ENCODE measurements around the gene ZC3H18.
"Not testable (repeated sequence)": the region's sequence is repeated elsewhere in the genome, so short reads cannot be mapped to it uniquely, and the experiment has no call there.

The ZC3H18 gene

DNA sequence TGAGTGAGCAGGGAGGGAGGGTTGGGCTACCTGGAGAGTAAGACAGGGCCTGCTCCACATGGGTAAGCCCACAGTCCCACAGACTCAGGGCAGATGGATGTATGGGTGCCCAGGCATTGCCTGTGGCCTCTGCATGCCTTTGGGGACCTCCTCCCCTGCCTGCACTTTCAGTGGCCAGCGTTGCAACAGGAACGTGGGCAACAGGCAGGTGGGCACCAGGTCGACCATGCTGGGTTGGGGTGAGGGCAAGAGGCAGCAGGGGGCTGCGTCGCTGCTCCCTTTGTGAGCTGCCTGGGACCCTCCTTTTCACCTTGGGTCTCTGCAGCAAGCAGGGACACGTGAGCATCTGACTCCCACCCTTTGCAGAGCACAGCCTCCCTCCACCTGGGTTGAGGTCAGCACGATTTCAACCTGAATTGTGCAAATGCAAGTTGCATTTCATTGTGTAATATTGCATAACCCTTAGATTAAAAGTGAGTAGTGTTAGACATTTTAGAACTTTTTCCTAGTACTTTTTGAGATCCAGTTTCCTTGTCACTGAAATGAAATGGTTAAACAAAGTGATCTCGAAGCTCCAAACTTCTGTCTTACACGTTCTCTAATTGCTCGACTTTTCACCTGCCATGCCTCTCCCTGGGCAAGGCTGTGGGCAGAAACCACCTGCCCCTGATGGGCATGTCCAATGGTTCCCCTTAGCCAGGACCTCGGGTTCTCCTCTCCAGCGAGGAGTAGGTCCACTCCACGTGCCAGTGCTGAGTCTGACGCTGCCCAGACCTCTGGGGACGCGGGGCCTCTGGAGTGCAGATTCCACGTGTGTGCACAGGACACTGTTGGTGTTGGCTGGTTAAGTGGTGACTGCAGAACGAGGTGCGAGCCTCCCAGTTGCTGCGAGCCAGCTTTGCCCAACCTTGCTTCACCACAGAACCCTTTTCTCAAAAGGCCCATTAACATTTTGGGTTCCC, 35.3 kb downstream of the ZC3H18 start:
- DNase-seq (ENCODE audit: low spot score) = no peak

DNA sequence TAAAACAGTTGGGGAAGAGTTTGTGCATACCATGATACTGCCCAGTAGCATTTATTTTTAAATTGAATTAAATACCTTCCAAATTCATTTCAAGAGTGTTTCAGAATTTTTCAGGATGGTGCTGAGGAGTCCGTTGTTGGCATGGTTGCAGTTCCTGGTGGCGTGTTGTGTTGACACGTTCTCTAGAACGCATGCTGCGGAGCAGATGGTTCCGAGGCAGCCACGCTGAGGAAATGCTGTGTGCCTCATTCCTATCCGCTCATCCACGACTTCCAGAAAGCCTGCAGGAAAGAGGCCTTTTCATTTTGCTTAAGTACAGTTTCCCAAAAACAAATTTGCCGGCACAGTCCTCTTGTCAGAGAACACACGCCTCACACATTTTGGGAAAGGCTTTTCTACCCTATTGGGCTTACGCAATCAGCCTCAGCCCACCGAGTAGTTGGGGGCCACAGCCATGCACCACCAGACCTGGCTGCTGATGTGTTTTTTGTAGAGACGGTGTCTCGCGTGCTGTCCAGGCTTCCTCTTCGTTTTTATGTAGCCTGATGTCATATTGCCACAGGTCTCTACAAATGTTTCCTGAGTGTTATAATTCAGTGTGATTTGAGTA, 36.0 kb downstream of the ZC3H18 start:
- DNase-seq (ENCODE audit: low spot score) = no peak

DNA sequence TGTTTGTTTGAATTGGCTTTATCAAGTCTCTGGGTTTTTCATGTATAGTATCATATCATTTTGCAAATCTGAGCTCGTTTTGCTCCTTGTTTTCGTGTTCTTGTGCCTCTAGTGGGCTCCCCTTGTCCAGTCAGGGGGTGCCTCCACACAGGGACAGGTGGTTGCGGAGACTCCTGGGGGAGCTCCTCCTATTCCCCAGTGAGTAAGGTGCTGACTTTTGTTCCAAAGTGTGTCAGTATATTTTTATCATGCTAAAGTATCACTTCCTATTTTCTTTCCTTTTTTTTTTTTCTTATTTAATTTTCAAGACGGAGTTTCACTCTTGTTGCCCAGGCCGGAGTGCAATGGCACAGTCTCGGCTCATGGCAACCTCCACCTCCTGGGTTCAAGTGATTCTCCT, 37.9 kb downstream of the ZC3H18 start:
- DNase-seq (ENCODE audit: low spot score) = no peak

DNA sequence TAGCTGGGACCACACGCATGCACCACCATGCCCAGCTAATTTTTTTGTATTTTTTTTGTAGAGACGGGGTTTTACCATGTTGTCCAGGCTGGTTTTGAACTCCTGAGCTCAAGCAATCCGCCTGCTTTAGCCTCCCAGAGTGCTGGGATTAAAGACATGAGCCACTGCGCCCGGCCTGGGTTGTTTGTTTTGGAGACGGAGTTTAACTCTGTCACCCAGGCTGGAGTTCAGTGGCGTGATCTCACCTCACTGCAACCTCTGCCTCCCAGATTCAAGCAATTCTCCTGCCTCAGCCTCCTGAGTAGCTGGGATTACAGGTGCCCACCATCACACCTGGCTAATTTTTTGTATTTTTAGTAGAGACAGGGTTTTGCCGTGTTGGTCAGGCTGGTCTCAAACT, 39.2 kb downstream of the ZC3H18 start:
- DNase-seq (ENCODE audit: low spot score) = not testable (repeated sequence)

DNA sequence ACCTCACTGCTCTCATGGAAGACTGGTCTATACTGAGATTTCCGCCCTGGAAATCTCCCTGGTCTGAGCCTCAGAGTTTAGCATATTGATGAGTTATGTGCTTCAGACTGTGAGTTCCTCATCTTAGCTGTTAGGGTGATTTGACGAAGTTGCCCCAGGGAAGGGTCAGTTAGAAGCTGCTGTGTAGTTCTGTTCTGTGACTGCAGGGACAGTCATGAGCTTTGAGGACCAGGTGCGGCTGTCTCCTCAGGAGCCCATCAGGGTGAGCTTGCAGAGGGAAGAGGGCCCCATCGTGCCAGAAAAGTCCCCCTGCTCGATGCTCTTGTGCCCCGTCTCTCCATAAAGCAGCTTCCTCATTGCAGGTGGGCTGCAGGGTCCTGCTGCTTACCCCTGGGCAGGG, 39.9 kb downstream of the ZC3H18 start:
- no peak for DNase-seq (ENCODE audit: low spot score)

DNA sequence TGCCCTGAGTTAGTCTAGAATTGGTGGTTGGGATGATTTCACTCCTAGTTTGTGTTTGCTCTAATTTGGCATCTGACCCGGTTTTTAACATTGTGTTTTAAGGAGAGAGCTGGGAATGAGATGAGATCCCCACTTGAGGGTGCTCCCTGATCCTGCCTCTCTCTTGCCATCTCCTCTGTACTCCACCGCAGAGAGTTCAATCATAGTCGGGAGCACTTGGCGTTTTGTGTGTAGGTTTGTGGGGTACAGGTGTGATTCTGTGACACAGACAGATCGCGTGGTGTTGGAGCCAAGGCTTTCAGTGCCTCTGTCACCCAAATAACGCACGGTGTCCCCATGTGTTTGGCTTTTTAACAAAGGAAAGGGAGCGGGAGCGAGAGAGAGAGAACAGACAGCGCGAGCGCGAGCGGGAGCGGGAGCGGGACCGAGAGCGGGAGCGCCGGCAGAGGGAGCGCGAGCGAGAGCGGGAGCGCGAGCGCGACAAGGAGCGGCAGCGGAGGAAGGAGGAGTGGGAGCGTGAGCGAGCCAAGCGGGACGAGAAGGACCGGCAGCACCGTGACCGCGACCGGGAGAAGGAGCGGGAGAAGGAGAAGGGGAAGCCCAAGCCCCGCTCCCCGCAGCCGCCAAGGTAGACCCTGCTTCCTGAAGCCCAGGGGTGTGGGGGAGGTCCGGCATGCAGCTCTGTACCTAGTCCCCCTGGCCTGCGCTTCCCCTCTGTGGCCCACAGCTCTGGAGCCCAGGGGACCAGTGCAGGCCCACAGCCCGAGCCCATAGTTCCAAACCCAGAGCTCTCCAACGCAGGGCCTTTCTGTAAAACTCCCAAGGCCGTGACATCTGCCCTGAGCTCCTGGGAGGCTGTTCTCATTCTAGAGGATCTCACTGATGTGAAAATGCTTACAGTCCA, 41.0 kb downstream of the ZC3H18 start:
- DNase-seq (ENCODE audit: low spot score) = no peak

DNA sequence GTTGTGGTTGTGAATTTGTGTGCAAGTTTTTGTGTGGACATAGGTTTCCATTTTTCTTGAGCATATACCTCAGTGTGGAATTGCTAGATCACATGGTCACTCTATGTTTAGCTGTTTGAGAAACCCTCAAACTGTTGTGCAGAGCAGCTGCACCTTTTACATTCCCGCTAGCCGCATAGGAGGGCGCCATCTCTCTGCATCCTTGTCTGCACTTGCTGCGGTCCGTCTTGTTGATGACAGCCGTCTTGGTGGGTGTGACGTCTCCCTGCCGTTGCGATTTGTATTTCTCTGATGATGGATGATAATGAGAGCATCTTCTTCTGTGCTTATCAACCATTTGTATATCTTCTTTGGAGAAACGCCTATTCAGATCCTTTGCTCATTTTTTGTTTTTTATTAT, 43.1 kb downstream of the ZC3H18 start:
- no peak for DNase-seq (ENCODE audit: low spot score)

DNA sequence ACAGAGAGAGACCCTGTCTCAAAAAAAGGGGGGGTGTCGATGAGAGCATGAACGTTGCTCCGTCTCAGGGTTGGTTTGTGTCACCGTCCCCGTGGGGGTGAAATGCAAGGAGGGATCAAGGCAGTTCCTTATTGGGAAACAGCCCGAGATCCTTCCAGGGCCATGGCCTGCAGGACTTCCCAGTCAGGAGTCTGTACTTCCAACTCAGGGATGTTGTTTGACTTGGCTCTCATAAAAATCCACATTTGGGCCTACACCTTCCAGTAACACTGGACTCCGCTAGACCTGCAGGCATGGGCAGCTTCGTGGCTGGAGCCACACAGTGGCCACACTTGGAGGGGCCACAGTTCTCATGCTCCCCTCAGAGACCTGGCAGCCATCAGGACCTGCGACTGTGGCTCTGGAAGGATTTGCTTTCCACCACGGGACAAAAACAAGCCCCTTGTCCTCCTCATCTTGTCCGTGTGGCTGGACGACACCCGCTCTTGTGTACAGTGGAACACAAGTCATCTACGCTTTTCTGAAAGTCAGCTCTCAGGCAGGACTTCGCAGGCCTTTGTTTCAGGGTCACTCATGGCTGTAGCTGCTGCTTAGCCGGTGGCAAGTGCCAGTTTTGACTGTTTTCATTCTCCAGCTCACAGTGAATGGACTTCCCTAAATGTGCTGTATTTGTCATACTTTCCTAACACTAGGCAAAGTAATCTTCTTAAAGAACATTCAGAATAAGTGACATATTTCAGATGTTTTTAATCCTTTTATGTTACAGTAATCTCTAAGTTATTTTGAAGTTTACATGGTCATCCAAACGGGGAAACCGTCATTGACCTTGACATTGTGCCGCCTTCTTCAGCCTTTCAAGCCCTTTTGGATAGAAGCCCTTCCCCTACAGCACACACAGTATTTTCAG, 44.0 kb downstream of the ZC3H18 start:
- no peak for DNase-seq (ENCODE audit: low spot score)

DNA sequence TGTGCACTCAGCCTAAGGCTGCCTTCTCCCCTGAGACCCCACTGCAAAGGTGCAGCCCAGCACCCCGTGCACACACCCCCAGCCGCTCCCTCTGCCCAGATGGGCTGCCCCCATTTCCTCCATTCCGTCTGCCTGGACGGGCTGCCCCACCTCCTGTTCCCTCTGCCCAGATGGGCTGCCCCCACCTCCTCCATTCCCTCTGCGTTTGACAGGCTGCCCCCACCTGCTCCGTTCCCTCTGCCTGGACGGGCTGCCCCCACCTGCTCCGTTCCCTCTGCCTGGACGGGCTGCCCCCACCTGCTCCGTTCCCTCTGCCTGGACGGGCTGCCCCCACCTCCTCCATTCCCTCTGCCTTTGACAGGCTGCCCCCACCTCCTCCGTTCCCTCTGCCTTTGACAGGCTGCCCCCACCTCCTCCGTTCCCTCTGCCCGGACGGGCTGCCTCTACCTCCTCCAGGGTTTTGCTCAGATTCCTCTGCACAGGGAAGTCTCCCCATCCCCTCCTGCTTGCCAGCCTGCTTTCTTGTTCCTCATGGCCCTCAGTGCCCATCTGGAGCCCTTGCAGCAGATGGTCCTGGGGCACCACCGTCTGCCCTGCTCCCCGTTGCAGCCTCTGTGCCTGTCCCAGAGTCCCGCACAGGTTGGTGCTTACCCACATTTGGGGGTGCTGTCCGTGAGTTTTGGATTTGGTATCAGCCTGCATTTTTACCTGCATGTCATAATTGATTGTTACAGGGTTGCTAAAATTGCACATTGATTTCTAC, 44.8 kb downstream of the ZC3H18 start:
- no peak for DNase-seq (ENCODE audit: low spot score)

DNA sequence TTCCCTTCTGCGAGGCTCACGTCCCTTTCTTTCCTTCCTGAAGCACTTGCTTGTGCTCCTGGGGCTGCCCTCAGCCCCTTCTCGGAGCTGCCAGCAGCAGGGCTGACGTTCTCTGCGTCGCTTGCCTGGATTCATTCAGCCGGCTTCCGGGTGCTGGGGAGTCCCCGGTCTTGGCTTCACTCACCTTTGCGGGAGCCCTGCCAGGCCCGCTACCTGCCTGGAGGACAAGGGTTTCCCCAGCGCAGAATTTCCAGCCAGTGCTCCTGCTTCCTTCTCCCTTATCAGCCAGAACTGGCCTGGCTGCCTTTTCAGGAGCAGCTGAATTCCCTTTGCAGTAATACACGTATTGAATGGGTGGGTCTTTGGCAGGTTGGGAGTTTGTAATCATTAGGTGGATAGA, 46.1 kb downstream of the ZC3H18 start:
- no peak for DNase-seq (ENCODE audit: low spot score)

DNA sequence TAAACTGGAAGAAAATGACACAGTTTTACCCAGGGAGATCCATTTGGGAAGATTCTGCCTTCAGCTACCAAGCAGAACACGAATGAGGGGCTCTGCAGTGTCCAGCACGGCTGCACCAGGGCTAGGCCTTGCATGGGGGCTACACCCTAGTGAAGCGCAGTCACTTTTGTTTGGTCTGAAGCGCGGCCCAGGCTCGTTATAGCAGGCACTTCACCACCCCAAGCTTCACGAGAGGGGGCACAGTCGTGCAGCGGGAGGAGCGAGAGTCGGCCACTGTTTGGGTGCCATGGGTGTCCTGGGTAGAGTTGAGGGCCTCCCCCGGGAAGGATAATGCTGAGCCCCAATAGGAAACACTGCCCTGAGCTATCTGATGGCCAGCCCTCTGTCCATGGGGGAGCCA, 46.5 kb downstream of the ZC3H18 start:
- no peak for DNase-seq (ENCODE audit: low spot score)

DNA sequence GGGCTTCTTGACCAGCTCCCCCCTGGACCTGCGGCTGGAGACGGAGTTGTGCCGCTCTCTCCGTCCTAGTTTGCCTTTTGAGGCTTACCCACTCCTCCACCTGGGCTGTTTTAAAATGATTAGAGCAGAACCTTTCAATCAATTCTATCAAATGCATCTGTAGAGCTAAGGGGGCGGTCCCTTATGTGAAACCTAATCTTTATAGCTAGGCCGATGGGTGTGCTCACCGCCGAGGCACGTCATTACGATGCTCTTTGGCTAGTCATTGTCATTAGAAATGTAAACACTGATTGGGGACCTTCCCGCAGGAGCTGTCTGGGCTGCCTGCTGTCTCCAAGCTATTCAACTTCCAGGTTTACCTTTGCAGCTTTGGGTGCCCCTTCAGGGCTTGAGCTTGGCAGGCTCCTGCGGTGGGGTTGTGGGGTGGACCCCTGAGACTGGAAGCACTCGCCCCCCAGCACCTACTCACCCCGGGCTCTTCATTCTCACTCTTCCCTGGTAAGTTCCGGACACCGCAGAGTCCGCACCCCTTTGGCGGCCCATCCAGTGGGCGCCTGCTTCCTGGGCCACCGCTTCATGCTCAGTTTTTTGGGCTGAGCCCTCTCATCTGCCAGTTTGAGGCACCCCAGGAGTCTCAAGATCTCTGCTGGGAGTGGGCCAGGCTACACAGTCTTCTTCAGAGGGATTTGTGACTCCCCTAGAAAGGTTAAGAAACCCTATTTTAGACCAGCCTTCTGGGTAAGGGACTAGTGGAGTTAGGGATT, 47.2 kb downstream of the ZC3H18 start:
- no peak for DNase-seq (ENCODE audit: low spot score)

DNA sequence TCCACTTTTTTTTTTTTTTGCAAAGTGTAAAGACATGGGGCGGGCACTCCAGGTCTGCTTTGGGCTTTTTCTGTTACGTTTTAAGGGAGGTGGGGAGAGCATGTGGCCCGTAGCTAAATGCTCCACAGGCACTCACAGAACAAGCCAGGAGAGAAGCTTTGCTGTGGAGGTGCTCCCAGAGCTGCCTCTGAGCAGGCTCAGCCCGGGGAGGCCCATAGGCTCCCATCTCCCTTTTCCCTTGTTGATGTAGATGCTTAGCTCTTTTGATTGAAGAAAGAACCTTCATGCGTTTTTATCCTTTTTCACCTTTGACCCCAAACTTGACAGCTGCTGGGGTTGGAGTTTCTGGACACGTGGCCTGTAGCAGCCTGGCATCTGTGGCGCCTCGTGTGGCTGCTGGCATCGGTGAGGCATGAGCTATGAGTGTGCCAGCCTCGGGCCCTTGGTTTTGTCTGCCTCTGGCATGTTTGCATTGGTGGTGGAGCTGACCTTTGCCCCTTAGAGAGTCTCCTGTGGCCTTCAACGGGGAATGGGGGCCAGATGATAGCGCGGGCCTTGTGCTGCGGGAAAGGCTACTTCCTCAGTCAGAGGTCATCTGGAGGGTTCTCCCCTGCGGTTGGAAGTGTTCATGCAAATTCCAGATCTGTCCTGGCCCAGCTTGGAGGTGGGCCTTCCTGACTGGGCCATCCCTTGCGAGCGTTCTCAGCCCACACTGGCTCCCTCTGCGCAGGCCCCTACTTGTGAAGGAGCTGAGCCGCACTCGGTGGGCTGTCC, 48.2 kb downstream of the ZC3H18 start:
- DNase-seq (ENCODE audit: low spot score) = no peak

DNA sequence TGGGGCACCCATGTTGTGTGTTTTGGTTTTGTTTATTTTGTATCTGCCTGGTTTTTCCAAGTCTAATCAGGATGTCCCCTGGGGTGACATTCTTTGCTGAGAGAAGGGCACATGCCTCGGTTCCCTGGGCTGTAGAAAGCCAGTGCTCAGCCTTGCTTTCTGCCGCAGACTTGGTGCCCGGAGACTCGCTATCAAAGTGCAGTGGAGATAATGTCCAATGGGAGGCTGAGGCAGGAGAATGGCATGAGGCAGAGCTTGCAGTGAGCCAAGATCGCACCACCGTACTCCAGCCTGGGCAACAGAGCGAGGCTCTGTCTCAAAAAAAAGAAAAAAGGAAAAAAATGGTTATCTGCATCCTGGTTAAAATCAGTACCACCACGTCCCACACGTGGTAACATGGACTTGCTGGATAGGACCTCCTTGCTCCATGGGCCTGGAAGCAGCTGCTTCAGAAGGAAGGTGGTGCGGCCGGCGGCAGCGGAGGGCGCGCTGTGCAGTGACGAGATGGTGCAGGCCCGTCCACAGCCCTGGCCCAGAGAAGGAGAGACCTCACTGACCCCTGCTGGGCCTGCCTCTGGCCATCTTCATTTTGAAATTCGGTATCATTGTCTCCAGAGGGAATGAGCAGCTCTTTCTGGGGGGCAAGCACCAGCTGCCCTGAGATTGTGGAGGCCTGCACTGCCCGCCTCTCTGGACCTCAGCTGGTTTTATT, 48.9 kb downstream of the ZC3H18 start:
- DNase-seq (ENCODE audit: low spot score) = no peak

DNA sequence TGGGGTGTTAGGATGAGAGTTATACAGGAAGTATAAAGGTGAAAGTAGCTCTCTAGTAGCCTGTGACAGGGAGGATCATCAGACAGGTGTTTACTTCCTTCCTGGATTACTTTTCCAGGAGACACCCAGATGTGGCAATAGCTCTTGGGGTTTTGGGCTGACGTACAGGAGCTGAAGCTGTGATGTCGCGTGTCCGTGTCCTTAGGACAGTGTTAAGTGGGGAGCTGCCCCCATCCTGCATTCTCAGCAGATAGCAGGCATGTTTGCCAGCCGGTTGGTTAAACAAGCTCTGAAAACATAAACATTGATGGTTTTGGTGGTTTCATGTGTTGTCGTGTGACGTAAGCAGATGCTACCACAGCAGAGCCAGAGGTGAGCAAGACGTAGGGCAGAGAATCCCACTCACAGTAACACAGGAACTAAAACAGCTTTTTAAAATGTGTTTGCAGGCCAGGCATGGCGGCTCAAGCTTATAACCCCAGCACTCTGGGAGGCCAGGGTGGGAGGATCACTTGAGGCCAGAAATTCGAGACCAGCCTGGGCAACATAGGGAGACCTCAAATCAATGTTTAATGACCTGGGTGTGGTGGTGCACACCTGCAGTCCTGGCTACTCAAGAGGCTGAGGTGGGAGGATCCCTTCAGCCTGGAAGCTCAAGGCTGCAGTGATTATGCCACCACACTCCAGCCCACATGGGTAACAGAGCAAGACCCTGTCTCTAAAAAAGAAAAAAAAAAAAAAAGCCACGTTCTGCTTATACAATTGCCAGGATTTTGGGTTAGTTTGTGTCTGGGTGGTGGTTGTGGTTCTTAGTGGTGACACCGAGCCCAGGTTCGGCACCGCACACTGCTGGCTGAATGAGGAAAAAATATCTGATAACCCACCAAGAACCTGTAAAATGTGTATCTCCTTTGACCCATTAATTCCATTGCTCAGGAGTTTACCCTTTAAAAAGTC, 49.9 kb downstream of the ZC3H18 start:
- no peak for DNase-seq (ENCODE audit: low spot score)

DNA sequence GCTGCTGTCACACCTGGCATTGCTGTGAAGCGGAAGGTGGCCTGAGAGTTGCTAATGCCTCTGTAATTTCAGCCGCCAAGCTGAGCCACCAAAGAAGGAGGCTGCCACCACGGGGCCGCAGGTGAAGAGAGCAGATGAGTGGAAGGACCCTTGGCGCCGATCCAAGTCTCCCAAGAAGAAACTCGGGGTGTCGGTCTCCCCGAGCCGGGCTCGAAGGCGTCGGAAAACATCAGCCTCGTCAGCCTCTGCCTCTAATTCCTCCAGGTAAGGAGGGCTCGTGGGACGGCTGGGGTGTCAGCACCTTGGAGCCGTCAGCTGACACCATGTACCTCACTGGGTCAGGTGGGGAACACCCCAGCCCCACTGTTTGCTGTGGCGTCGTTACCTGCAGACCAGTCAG, 51.9 kb downstream of the ZC3H18 start:
- DNase-seq (ENCODE audit: low spot score) = no peak

DNA sequence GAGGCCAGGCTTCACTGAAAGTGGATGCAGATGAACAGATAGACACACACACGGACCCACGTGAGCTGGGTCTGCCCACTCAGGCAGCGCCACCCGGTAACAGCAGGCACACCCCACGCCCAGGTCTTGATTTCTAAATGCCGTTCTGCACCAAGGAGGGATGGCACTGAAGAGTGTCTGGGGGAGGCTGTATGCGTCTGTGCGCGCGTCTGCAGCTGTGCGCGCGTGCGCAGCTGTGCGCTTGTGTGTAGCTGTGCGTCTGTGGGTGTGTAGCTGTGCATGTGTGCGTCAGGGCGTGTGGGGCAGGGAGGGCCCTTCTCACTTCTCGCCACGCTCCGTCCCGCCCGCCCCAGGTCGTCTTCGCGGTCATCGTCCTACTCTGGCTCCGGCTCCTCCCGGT, 52.7 kb downstream of the ZC3H18 start:
- DNase-seq (ENCODE audit: low spot score) = no peak
